OCI-LY3 (cell line): ENCODE results near the gene FBXO2.

Experiments
- EZH2phosphoT487 ChIP-seq: fragments of 200-600 bp; shearing (Covaris generic); IDR thresholded peaks from 2 replicates; pipeline ENCODE4 v1.6.1; 2018; ENCODE audit warnings: antibody characterized with exemption, mixed run types, low read depth
- TF ChIP-seq, protein P1 (sequence below): fragments of 200-600, 300-600 bp; sonication (generic); IDR thresholded peaks from 2 replicates; pipeline ENCODE4 v1.5.1; 2014; ENCODE audit warnings: antibody characterized with exemption, low read length, low read depth

DNA sequence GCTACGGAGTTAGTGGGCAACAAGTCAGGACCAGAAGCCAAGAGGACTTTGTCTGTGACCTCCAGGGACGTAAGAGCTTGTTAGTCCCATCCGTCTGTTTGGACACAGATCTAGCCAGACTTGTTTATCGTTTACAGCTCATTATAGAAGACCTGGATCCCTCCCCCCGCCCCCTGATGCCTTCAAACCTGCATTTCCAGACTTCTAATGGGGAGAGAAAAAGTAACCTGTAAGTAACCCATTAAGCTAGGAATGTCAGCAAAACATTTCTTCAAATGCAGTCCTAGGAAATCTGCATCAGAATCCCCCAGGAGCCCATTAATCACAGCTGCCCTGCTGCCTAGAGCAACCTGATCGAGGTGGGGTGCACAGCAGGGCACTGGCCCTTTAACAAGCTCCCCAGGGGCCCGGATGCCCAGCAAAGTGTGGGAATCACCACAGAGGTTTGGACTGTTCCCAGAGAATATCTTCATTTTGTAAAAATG, 28.1 kb upstream of the FBXO2 start:
- TF ChIP-seq, protein P1, sequence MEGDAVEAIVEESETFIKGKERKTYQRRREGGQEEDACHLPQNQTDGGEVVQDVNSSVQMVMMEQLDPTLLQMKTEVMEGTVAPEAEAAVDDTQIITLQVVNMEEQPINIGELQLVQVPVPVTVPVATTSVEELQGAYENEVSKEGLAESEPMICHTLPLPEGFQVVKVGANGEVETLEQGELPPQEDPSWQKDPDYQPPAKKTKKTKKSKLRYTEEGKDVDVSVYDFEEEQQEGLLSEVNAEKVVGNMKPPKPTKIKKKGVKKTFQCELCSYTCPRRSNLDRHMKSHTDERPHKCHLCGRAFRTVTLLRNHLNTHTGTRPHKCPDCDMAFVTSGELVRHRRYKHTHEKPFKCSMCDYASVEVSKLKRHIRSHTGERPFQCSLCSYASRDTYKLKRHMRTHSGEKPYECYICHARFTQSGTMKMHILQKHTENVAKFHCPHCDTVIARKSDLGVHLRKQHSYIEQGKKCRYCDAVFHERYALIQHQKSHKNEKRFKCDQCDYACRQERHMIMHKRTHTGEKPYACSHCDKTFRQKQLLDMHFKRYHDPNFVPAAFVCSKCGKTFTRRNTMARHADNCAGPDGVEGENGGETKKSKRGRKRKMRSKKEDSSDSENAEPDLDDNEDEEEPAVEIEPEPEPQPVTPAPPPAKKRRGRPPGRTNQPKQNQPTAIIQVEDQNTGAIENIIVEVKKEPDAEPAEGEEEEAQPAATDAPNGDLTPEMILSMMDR, result no peak
- TF ChIP-seq EZH2phosphoT487, result no peak
